SIG-M5 (cell line): Measurements from ENCODE around the gene NSRP1.
"Not testable (repeated sequence)": the region's sequence is repeated elsewhere in the genome, so short reads cannot be mapped to it uniquely, and the experiment has no call there.

Experiments
- DNase-seq: peaks from one replicate; lab custom pipeline; 2025; lab: John Stamatoyannopoulos, UW

Gene NSRP1

DNA sequence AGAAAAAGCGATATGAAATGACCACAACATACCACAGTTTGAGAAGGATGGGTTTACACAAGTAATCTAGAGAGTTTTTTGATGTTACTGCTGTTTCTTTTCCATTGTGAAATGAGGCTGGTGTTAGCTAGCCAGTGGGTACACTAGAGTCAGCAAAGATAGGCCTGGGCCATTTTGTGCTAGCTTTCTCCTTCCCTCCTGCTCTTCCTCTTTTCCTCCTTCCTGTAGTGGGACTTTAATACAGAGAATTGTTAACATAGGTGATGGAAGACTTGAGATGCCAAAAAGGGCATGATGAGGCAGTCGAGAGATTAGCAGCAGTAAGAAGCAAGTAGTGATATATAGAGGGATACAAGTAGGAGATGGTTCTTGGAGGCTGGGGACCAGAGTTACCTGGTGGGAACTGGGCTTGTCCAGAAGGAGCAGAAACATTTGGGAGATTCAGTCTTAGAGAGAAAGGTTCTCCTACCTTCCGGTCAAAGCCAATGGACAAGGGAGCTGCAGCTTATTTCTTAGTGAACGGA lies 7.7 kb downstream of the NSRP1 start:
- no peak for DNase-seq

DNA sequence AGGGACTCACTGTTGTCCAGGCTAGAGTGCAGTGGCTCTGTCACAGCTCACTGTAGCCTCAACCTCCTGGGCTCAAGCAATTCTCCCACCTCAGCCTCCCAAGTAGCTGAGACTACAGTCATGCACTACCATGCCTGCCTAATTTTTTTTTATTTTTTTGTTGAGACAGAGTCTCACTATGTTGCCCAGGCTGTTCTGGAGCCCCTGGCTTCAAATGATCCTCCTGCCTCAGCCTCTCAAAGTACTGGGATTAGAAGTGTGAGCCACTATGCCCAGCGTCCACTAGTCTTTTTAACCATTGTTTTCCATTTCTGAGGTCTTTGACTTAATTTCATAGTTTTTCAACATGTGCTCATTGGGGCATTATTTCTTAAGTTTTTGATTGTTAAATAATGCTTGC lies 13.5 kb downstream of the NSRP1 start:
- DNase-seq = no peak

DNA sequence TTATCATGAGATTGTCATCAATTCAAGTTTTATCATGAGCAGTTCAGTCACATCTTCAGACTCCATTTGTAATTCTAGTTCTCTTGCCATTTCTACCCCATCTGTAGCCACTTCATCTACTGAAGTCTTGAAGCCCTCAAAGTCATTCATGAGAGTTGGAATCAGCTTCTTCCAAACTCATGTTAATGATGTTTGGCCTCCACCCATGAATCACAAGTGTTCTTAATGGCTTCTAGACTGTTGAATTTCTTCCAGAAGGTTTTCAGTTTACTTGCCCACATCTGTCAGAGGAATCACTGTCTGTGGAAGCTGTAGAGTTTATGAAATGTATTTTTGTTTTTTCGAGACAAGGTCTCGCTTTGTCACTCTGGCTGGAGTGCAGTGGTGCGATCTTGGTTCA lies 16.0 kb downstream of the NSRP1 start:
- no peak for DNase-seq

DNA sequence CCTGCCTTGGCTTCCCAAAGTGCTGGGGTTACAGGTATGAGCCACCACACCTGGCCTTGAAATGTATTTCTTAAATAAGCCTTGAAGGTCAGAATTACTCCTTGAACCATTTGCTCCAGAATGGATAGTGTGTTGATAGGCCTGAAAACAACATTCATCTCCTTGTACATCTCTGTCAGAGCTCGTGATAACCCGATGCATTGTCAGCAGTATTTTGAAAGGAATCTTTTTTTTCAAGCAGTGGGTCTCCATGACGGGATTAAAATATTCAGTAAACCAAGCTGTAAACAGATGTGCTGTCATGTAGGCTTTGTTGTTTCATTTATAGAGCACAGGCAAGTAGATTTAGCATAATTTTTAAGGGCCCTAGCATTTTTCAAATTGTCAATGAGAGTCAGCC lies 16.6 kb downstream of the NSRP1 start:
- DNase-seq = no peak

DNA sequence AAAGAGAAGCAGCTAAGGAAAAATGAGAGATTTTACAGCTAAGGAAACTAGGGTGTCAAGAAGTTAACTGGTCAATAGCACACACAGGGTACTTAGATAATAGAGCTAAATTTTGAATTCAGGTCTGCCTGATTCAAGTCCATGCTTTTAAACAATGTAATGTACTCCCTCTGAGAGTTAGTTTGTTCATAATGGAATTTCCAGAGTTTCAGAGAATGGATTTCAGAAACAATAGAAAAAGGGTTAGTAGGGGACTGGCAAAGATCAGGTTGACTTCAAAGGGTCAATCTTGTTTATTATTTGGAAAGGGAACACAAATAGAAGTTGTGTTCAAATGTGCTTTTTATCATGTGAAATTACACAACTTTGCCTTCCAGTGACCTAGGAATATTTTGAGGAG lies 17.9 kb downstream of the NSRP1 start:
- no peak for DNase-seq

DNA sequence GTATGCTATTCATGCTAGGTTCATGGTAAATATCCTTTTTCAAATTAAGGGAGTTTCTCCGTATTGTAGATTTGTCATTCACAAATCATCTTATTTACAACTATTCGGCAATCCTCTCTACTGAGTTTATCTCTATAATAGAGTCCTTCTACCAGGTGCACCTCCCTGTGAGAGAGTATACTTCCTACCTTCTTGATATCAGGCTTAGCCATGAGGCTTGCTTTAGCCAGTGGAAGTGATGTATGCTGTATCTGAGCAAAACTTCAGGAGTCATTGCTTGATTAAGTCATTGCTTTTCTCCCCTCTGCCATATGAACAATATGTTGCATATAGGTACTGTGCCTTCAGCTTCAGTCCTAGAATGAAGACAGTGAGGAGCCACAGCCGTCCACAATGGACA lies 20.5 kb downstream of the NSRP1 start:
- DNase-seq = no peak

DNA sequence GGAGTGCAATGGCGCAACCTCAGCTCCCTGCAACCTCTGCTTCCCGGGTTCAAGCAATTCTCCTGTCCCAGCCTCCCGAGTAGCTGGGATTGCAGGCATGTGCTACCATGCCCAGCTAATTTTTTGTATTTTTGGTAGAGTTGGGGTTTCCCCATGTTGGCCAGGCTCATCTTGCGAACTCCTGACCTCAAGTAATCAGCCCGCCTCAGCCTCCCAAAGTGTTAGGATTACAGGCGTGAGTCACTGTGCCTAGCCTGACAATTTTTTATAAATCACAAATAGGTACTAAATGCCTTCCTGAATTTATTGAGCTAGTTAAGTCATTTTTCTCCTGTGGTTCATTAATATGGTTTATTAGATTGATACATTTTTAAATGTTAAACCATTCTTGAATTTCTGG lies 31.2 kb downstream of the NSRP1 start:
- DNase-seq = not testable (repeated sequence)

DNA sequence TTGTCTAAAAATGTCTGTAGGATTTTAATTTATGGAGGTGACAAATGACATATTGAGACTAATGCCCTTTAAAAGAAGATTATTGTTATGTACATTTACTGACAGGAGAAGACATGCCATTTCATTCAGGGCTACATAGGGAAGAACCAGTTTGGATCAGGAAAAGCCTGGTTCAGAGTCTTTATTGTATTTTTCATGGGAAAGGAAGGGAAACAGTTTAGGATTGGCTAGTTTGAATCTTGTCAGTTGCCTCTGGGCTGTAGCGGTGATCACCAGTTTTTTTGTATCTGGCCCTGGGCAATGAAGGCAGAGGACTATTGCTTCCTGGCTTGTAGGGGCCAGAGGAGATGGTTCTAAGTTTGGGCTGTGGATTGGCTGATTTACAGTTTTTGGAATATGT lies 31.8 kb downstream of the NSRP1 start:
- DNase-seq = no peak

DNA sequence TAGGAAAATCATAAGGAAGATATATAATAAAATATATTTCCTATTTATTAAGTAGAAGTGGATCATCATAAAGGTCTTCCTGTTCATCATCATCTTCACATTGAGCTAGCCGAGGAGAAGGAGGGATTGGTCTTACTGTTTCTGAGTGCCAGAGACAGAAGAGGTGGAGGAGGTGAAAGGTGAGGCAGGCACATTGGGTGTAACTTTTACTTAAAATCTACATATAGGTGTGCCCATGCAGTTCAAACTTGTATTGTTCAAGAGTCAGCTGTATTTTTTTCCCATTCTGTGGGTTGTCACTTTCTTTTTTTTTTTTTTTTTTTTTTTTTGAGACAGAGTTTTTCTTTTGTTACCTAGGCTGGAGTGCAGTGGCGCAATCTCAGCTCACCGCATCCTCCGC lies 34.9 kb downstream of the NSRP1 start:
- DNase-seq = no peak

DNA sequence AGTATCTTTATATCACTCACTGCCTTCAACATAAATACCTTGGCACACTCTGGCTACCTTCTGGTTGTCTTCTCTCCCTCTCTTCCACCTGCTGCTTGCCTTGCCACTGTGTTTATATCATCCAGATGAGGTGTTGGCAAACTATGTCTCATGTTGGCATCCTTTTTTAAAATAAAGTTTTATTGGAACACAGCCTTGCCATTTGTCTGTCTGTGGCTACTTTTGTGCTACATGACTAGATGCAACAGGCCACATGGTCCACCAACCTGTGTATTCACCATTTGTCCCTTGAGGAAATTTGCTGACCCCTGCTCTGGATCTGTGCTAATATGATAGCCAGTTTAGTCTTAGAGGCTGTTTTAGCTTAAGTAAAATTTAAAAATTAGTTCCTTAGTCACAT lies 36.8 kb downstream of the NSRP1 start:
- DNase-seq = no peak

DNA sequence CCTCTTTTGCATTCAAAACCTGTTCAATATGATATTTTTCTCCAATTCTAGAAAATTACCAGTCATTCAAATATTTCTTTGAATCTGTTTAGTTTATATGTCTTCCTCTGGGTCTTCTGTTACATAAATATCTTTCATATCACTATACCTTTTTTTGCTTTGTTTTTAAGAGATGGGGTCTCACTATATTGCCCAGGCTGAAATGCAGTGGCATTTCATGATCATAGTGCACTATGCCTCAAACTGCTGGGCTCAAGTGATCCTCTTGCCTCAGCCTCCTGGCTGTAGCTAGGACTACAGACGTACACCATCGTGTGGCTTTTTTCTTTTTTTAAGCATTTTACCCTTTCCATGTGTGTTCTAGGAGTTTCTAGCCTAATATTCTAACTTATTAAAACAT lies 38.8 kb downstream of the NSRP1 start:
- no peak for DNase-seq

DNA sequence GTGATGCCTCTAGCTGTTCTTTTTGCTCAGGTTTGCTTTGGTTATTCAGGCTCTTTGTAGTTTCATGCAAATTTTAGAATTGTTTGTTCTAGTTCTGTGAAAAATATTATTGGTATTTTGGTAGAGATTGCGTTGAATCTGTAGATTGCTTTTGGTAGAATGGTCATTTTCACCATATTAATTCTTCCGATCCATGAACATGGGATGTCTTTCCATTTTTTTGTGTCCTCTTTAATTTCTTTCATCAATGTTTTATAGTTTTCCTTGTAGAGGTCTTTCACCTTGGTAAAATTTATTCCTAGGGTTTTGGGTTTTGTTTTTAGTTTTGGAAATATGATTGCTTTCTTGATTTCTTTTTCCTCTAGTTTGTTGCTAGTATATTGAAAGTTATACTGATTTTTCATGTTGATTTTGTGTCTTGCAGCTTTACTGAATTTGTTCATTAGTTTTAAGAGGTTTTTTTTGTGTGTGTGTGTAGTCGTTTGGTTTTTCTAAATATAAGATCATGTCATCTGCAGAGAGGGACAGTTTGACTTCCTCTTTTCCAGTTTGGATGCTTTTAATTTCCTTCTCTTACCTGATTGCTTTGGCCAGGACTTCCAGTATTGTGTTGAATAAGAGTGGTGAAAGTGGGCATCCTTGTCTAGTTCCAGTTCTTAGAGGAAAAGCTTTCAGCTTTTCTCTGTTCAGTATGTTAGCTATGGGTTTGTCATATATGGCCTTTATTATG lies 42.4 kb downstream of the NSRP1 start:
- no peak for DNase-seq

DNA sequence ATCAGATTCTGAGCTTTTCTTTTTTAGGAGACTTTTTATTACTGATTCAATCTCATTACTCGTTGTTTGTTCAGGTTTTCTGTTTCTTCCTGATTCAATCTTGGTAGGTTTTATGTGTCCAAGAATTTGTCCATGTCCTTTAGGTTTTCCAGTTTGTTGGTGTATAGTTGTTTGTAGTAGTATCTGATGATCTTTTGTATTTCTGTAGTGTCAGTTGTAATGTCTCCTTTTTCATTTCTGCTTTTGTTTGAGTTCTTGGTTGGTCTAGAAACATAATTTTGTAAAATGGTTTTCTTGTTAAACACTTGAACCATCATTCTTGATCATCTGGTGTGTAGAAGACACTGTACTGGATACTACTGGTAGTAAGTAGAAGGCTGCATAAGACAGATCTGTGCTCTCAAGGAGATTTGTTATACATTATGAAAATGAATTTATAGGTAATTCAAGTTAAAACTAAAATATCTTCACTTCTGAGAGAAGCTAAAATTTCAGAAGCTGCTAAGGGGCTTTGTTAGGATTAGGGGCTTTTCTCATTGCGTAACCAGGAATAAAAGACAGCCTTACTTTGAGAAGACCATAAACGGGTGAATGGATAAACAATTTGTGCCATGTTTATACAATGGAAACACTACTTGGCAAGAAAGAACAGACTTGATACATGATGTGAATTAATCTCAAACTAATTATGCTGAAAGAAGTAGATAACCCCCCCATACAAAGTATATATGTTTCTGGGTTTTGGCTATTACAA lies 44.0 kb downstream of the NSRP1 start:
- DNase-seq = no peak

DNA sequence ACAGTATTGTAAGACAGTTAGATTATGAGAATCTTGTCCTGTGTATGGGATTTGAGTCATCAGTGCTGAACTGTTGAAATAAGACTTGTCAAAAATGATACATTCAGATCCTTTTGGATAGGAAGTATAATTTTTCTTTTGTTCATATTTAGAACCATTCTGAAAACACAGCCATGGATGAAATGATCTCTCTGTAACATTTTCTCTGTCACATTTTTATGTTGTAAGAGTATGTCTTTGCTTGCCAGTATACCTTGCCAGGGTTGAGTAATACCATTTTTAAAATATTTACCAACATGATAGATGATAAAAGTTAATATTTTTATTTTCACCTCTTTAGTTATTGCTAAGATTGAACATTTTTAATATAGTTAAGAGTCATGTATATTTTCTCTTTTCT lies 45.0 kb downstream of the NSRP1 start:
- DNase-seq = no peak

DNA sequence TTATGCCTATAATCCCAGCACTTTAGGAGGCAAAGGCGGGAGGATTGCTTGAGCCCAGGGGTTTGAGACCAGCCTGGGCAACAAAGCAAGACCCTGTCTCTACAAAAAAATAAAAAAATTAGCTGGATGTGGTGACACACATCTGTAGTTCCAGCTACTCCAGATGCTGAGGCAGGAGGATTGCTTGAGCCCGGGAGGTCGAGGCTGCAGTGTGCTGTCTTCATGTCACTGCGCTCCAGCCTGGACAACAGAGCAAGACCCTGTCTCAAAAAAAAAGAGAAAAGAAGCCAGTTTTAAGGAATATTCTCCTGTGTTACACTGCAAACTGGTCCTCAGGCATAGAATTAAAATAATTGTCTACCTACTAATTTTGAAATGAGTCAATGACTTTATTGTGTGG lies 47.9 kb downstream of the NSRP1 start:
- DNase-seq = no peak

DNA sequence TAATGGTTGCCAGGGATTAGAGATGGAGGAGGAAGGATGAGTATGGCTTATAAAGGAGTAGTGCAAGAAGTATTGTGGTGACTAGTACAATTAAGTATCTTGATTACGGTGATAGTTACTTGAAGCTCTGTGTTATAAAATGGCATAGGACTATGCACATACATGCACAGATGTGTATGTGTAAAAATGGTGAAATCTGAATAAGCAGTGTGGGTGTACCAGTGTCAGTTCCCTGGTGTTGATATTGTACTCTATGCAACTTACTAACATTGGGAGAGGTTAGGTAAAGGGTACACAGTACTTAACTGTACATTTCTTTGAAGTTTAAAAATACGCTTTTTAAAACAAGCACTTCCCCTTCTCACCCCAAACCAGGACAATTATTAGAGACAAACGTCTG lies 48.5 kb downstream of the NSRP1 start:
- no peak for DNase-seq

DNA sequence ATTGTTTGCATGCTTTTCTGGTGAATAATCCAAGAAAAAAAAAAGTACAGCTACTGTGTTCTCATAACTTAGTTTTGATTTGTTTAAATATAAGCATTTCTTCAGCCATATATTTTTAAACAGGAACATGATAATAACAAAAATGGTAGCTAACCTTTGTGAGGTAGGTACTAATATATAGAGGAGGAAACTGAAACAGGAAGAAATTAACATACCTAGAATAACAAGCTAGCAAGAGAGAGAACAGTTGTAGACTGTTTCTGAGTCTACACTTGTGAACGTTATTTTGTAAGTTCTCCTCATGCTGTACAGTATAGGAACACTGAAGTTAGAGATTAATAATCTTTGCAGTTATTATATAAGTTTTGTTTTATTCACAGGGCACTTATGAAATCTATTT lies 49.3 kb downstream of the NSRP1 start:
- DNase-seq = no peak

DNA sequence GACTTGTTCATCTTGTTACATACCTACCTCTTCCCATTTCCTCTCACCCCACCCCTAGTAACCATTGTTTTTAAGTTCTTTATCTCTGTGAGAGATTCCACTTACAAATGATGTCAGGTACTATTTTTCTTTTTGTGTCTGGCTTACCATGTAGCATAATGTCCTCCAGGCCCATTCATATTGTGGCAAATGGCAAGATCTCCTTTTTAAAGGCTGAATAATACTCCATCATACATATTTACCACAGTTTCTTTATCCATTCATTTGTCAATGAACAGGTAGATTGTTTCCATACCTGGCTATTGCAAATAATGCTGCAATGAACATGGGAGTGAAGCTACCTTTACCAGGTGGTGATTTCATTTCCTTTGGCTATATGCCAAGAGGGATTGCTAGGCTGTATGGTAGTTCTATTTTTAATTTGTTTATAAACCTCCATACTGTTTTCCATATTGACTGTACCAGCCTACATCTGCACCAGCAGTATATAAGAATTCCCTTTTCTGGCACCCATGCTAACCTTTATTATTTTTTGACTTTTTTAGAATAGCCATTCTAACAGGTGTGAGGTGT lies 53.9 kb downstream of the NSRP1 start:
- DNase-seq = no peak

DNA sequence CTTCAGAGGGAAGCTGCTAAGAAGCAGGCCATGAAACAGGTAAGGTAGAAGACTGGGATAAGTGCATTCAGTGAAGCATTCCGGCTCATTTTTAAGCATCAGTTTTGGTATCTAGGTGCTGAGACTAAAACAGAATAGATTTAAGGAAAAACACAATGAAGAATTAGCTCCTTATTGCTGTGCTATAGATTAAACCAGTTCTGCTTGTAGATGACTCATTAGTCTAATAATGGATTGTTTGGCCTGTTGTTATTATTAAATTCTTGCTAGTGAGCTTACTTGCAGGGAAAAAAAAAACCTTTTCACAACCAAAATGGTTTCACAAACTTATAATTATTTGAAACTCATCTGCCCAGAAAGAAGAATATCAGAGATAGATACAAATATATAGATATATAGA lies 55.9 kb downstream of the NSRP1 start:
- DNase-seq = no peak

DNA sequence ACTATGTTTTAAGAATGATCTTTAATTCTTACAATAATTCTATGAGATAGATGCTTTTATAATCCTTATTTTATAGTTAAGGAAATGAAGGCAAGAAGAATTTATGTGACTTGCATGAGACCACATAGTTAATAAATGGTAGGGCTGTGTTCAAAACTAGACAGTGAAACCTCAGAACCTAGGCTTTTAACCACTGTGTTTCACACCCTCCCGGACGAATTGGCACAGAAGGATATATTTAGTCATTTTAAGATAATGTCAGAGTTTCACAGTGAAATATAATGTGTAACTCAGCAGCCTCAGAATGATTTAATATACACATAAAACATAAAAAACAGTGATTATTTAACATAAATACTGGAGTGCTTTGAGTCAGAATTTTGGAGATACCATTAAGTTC lies 57.0 kb downstream of the NSRP1 start:
- DNase-seq = no peak

DNA sequence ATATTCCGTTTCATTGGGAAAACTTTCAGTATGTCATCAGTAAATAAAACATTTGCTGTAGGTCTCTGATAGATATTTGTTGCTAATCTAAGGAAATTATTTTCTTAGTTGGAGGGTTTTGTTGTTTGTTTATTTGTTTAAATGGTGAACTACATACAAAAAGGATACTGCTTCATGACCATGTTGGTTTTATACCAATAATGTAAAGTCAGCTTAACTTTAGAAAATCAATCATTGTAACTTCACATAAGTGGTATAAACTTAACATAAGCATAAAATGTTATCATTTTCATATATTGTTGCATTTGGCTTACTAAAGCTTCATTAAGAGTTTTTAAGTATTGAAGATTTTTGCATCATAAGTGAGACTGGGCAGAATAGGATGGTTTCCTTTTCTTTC lies 57.9 kb downstream of the NSRP1 start:
- no peak for DNase-seq

DNA sequence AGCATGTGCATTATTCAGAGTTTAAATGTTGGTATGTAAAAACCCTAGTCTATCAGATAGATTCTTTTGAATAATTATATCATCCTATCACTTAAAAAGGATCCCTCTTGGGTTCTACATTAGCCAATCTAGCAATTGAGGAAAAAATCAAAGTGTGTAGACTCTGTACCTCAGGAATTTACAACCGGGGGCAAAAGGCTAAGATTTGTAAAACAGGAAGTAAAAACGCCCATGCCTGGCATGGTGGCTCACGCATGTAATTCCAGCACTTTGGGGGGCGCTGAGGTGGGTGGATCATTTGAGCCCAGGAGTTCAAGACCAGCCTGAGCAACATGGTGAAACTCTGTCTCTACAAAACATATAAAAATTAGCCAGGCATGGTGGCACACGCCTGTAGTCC lies 60.2 kb downstream of the NSRP1 start:
- no peak for DNase-seq

DNA sequence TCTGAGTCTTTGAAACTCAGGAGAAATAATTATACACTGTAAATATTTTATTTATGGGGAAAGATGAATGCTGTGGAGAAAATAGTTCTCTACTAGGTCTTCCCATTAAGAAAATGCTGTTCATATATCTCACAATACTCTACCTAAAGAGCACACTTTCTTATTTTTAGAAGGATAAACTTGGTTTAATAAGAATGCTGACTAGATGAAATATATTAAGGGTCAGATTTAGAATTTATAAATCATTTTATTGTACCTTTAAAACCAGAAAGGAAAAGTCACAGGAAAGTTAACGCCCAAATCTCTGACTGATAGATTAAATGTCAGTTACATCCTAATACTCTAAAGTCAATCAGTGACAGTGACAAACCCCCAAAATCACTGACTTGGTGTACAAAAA lies 70.1 kb downstream of the NSRP1 start:
- DNase-seq = no peak
